Gastroesophageal sphincter (tissue), 4 donors: ENCODE measurements around the gene EIF5B. TPM values are rescaled to one million over a fixed set of nuclear protein-coding genes. Genes with fewer than 3 reads are reported as not detected.
A peak's percentile ranks its signal among the peaks of the same experiment; 100 is the strongest.

Experiments used
- ATAC-seq: fragments of 150-250 bp; one replicate; pipeline ENCODE4 v1.9.1; 2016; ENCODE audit warnings: mild to moderate bottlenecking, moderate library complexity
- H3K27ac ChIP-seq, 4 donors: fragments of 200-600 bp; sonication (generic) in 3 of 4; 1 replicate in 3 of 4; 2 replicates in 1 of 4; pipeline ENCODE4 v1.5.1; 2016 to 2019
- H3K27me3 ChIP-seq: fragments of 200-600 bp; sonication (generic); one replicate; pipeline ENCODE4 v1.5.1; 2019
- H3K36me3 ChIP-seq, 2 donors: fragments of 200-600 bp; sonication (generic); one replicate each; pipeline ENCODE4 v1.5.1; 2019; ENCODE audit warnings: control low read depth in 1 of 2
- H3K4me1 ChIP-seq, 3 donors: fragments of 200-600 bp; sonication (generic); 1 replicate in 2 of 3; 2 replicates in 1 of 3; pipeline ENCODE4 v1.5.1; 2016 to 2019; ENCODE audit warnings: control low read depth in 2 of 3
- H3K4me3 ChIP-seq, 2 donors: fragments of 200-600 bp; sonication (generic); one replicate each; pipeline ENCODE4 v1.5.1; 2019; ENCODE audit warnings: mild to moderate bottlenecking in 1 of 2, moderate library complexity in 1 of 2
- H3K9me3 ChIP-seq, 3 donors: fragments of 200-600 bp; sonication (generic); one replicate each; pipeline ENCODE4 v1.5.1; 2017 to 2019; ENCODE audit warnings: control low read depth in 2 of 3
- CTCF ChIP-seq, 4 experiments: fragments of 200-600 bp in 2 of 4; fragments of 450-650 bp in 2 of 4; sonication (generic) in 1 of 4; IDR thresholded peaks; one replicate each; pipeline ENCODE4 v1.5.1; 2017 to 2019; ENCODE audit warnings: antibody characterized with exemption in 4 of 4, mild to moderate bottlenecking in 2 of 4, moderate library complexity in 2 of 4
- EP300 ChIP-seq: sonication (generic); formaldehyde crosslinking; IDR thresholded peaks from one replicate; pipeline ENCODE4 v1.6.1; 2017; ENCODE audit warnings: antibody characterized with exemption, mild to moderate bottlenecking
- POLR2A ChIP-seq, 2 donors: fragments of 450-650 bp; IDR thresholded peaks; one replicate each; pipeline ENCODE4 v1.6.1; 2017; ENCODE audit warnings: antibody characterized with exemption in 2 of 2, mild to moderate bottlenecking in 2 of 2, moderate library complexity in 1 of 2
- POLR2AphosphoS5 ChIP-seq: sonication (generic); formaldehyde crosslinking; IDR thresholded peaks from one replicate; pipeline ENCODE4 v1.6.1; 2017; ENCODE audit warnings: antibody characterized with exemption
- WGBS, 2 donors: methylation state at CpG; one replicate each; pipeline ENCODE4 v1.1.5; 2018; ENCODE audit warnings: low coverage in 1 of 2; 5-methylcytosine and 5-hydroxymethylcytosine counted together
- total RNA-seq, 4 donors: library from RNA; depleted of rRNA; stranded (reverse); fragments of >200 nt; gene quantifications; one replicate each; pipeline ENCODE4 v1.1.0, GENCODE V29; 2016

The EIF5B gene
- total RNA-seq, 4 donors from 2014 or later: 36.8 to 55.4 (median 45.6) TPM

- 91 to 94% methylated on average over 2 of the region's 2 CpGs for WGBS, 2 donors
- ATAC-seq: no peak
- Histone ChIP-seq H3K27ac (no peak overlapping the region), H3K4me3 (no peak overlapping the region), H3K9me3 (no peaks in the 10 kb centered on the region), H3K36me3 (peaks cover 0 to 84% of the 10 kb centered on the region in 2 donors), H3K27me3 (no peaks in the 10 kb centered on the region), H3K4me1 (no peaks in the 10 kb centered on the region)
- no peak for TF ChIP-seq CTCF (IDR thresholded peaks at IDR 0.05)
- TF ChIP-seq EP300: no peak
- no peak for TF ChIP-seq POLR2A (IDR thresholded peaks at IDR 0.05)
- no peak for TF ChIP-seq POLR2AphosphoS5
Measured at GRCh38 chr2:99382143-99382542, 45.0 kb downstream of the EIF5B start.

- TF ChIP-seq CTCF (IDR thresholded peaks at IDR 0.05): no peak
- no peak for TF ChIP-seq EP300
- no peak for TF ChIP-seq POLR2AphosphoS5
- no peak for TF ChIP-seq POLR2A (IDR thresholded peaks at IDR 0.05)
- Histone ChIP-seq H3K4me3 (no peak overlapping the region), H3K36me3 (peaks cover 0 to 65% of the 10 kb centered on the region in 2 donors), H3K27ac (no peak overlapping the region), H3K4me1 (peaks cover 0 to 15% (median 0%) of the 10 kb centered on the region in 3 donors), H3K27me3 (no peaks in the 10 kb centered on the region), H3K9me3 (no peaks in the 10 kb centered on the region)
- no peak for ATAC-seq
- 100% methylated on average over 2 of the region's 2 CpGs for WGBS, 2 donors
Measured at GRCh38 chr2:99386011-99386410, 48.8 kb downstream of the EIF5B start.

- H3K9me3 ChIP-seq: no peaks in the 10 kb centered on the region
- H3K27ac ChIP-seq: no peak overlapping the region
- ATAC-seq: no peak
- WGBS, 2 donors: 39 to 65% methylated on average over 2 of the region's 2 CpGs
- peaks cover 0 to 15% (median 0%) of the 10 kb centered on the region in 3 donors for H3K4me1 ChIP-seq
- TF ChIP-seq POLR2A (IDR thresholded peaks at IDR 0.05) (no peak), POLR2AphosphoS5 (no peak), CTCF (IDR thresholded peaks at IDR 0.05) (no peak), EP300 (no peak)
- no peaks in the 10 kb centered on the region for H3K27me3 ChIP-seq
- H3K36me3 ChIP-seq: peaks cover 0 to 67% of the 10 kb centered on the region in 2 donors
- no peak overlapping the region for H3K4me3 ChIP-seq
Measured at GRCh38 chr2:99388892-99389291, 51.7 kb downstream of the EIF5B start.

GRCh38 chr2:99389371-99389770 lies 52.2 kb downstream of the EIF5B start:
- Histone ChIP-seq H3K36me3 (peaks cover 0 to 69% of the 10 kb centered on the region in 2 donors), H3K4me1 (peaks cover 0 to 15% (median 0%) of the 10 kb centered on the region in 3 donors), H3K4me3 (no peak overlapping the region), H3K27me3 (no peaks in the 10 kb centered on the region), H3K9me3 (no peaks in the 10 kb centered on the region), H3K27ac (no peak overlapping the region)
- 31 to 56% methylated on average over 2 of the region's 2 CpGs for WGBS, 2 donors
- peak; percentile 43 for ATAC-seq
- TF ChIP-seq CTCF (IDR thresholded peaks at IDR 0.05) (no peak), EP300 (no peak), POLR2AphosphoS5 (no peak)

- Histone ChIP-seq H3K27me3 (no peaks in the 10 kb centered on the region), H3K27ac (no peak overlapping the region), H3K36me3 (peaks cover 0 to 69% of the 10 kb centered on the region in 2 donors), H3K4me3 (no peak overlapping the region), H3K9me3 (no peaks in the 10 kb centered on the region), H3K4me1 (peaks cover 0 to 15% (median 0%) of the 10 kb centered on the region in 3 donors)
- ATAC-seq: no peak
- 66 to 74% methylated on average over 3 of the region's 3 CpGs for WGBS, 2 donors
- TF ChIP-seq POLR2AphosphoS5 (no peak), EP300 (no peak), POLR2A (IDR thresholded peaks at IDR 0.05) (no peak), CTCF (IDR thresholded peaks at IDR 0.05) (no peak)
Measured at GRCh38 chr2:99389946-99390345, 52.8 kb downstream of the EIF5B start.
